ENCODE data around the gene RIPK3.
A peak's percentile ranks its signal among the peaks of the same experiment; 100 is the strongest.

RIPK3 gene

GRCh38 chr14:24321212-24321975, 18.4 kb downstream of the RIPK3 start:
- DNase-seq, result peak in 1 of 4 experiments; percentile 1

DNA sequence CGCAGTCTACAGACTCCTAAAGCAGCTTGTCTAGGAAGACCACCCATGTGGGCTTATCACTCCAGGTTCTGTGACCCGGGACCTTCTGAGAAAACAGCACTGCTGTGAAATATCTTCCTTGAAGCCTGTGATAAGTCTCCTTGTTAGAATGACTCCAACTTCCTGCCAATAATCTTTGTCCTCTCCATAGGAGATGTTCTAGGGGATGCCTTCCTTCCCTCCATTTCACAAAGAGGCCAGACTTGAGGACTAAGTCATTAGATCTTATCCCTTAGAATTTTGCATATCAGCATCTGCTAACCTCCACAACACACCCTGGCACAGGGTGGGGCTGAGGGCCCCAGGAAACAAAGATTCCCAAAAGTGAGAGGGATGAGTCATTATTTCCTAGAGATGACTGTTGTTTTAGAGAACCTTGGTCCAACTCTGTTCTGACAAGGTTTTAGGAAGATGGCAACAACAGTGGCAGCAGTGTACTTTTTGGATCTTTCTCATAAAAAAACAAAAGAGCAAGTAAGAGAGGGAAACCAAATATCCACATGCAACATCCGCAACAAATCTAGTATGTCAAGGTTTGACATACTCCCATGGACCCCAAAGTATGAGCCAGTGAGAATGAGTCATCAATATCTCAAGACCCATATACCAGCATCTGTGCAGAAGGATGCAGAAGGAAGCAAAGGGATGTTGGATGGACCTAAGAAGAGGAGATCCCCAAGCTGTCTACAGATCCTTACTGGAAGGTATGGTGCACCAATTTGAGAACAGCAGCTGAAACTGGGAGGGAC, 22.5 kb downstream of the RIPK3 start:
- DNase-seq, result peak in 1 of 4 experiments; percentile 23

- DNase-seq, result no peak
These were observed 23.2 kb downstream of the RIPK3 start for GRCh38 chr14:24316597-24316950.

- DNase-seq, result no peak
These were observed 23.8 kb downstream of the RIPK3 start for GRCh38 chr14:24315807-24316596.

- DNase-seq, result peak in 3 of 4 experiments; percentile 36 to 52 (median 38)
These were observed 24.5 kb downstream of the RIPK3 start for GRCh38 chr14:24315243-24315806.

DNA sequence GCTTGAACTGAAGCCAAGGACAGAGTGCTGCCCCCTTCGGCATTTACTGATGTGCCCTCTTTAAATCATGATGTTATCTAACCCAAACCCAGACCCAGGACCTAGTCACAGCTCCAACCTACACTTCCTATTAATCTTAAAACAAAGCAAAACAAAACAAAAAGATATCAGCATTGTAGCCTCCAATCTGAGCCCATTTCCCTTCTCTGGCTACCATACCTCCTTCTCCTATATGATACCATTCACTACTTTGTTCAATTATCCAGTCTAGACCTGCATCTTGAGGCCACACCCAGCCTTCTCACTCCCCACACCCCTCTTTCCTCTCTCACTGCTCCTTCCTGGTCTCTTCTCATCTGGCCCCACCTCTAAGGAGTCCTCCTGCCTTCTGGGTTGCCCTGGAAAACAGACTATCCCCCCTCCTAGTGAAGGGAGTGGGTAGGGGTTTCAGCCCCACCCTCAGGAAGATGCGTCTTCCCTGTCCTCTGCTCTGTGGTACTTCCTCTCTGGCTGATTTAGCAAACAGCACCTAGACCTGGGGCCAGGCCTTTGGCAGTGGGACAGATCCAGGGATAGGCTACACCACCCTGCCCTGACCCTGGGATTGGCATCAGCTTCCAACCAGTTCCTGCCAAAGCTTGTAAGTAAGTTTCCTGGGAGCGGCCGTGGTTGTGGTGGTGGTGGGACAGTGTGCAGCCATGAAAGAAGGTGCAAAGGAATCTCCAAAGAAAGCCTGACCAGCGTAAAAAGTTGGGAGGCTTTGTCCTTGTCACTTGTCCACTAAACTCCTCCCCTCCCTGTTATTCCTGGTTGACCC, 25.2 kb downstream of the RIPK3 start:
- DNase-seq, result peak in 1 of 4 experiments; percentile 14

- DNase-seq, result peak in 3 of 4 experiments; percentile 59 to 71 (median 70)
These were observed 25.9 kb downstream of the RIPK3 start for GRCh38 chr14:24313913-24314312.

- DNase-seq, result peak; percentile 83 to 94 (median 90)
These were observed 26.9 kb downstream of the RIPK3 start for GRCh38 chr14:24312736-24313507.

GRCh38 chr14:24311837-24312615, 27.8 kb downstream of the RIPK3 start:
- DNase-seq, result peak; percentile 61 to 88 (median 76)

DNA sequence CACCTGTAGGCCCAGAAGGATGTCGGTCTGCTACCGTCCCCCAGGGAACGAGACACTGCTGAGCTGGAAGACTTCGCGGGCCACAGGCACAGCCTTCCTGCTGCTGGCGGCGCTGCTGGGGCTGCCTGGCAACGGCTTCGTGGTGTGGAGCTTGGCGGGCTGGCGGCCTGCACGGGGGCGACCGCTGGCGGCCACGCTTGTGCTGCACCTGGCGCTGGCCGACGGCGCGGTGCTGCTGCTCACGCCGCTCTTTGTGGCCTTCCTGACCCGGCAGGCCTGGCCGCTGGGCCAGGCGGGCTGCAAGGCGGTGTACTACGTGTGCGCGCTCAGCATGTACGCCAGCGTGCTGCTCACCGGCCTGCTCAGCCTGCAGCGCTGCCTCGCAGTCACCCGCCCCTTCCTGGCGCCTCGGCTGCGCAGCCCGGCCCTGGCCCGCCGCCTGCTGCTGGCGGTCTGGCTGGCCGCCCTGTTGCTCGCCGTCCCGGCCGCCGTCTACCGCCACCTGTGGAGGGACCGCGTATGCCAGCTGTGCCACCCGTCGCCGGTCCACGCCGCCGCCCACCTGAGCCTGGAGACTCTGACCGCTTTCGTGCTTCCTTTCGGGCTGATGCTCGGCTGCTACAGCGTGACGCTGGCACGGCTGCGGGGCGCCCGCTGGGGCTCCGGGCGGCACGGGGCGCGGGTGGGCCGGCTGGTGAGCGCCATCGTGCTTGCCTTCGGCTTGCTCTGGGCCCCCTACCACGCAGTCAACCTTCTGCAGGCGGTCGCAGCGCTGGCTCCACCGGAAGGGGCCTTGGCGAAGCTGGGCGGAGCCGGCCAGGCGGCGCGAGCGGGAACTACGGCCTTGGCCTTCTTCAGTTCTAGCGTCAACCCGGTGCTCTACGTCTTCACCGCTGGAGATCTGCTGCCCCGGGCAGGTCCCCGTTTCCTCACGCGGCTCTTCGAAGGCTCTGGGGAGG, 28.9 kb downstream of the RIPK3 start, which contains the start of gene LTB4R:
TSS of gene LTB4R (plus strand) at position 857 of the 959 bp plus-strand sequence. CDS start 4,150 bp downstream, outside the sequence.
- DNase-seq, result peak in 3 of 4 experiments; percentile 41 to 73 (median 68)

- DNase-seq, result no peak
These were observed 29.5 kb downstream of the RIPK3 start for GRCh38 chr14:24310265-24310645.

GRCh38 chr14:24309538-24310264, 30.1 kb downstream of the RIPK3 start, which contains the start of gene LTB4R2:
LTB4R2 (plus strand) TSS chr14:24310140; CDS start chr14:24310665, 525 bp downstream.
- DNase-seq, result no peak

DNA sequence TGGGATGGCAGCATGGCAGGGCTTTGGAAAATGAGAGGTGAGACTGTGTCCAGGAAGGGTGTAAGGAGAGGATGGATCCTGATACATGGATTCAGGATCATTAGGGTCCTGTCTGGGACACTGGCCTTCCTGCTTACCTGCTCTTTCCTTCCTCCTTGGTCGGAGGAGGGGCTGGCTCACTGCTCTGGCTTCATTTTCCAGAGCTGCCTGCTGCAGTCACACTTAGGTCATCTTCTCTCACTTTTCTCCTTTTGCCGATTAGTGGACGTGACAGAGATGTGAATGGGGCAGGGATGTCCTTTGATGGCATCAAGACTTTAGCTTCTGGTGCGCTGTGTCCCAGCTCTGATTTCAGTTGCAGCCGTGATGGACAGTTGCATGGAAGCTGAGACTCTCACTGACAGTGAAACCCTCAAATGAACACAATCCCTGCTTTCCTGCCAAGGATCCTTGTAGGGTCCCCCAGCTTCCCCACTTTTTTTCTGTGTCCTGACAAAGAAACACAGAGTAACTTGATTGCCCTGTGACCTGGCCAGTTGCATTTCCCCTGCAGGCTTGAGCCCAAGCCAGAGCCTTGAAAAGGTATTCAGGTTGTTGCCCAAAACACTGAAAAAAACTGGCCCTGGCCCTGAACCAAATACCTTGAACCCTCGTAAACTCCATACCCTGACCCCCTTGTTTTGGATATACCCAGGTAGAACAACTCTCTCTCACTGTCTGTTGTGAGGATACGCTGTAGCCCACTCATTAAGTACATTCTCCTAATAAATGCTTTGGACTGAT, 31.3 kb downstream of the RIPK3 start:
- DNase-seq, result no peak

- DNase-seq, result peak; percentile 84 to 90 (median 89)
These were observed 32.0 kb downstream of the RIPK3 start, which contains the start of gene CIDEB for GRCh38 chr14:24307575-24308341. CIDEB (minus strand) TSS chr14:24307977; CDS start chr14:24307858, 119 bp downstream.

DNA sequence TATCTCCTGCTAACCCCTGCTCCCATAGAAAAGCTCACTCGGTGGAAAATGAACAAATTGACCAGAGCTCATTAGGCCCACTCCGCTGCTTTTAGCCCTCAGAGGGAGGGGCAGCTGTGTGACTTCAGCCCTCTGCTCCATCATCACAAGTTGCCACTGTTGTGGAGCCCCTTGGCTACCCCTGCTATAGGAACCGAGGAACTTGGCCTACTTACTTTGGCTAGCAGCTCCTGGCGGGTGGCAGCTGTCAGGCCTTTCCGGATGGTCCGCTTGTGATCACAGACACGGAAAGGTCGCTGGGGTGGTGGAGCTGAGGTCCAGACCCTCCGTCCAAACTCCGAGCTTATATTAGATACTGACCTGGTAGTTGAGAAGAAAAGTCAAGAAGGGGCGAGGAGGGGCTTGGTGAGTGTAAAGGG, 32.6 kb downstream of the RIPK3 start:
- DNase-seq, result no peak

GRCh38 chr14:24304019-24304387, 35.8 kb downstream of the RIPK3 start:
- DNase-seq, result no peak
